Loucy (cell line): Measurements from ENCODE around the gene POLR3B.

Experiments used
- H2AFZ ChIP-seq: fragments of 200-600 bp; sonication (generic); 2 replicates; pipeline ENCODE4 v1.6.0; 2016; ENCODE audit warnings: antibody characterized with exemption, mild to moderate bottlenecking, low read length, moderate library complexity
- H3F3A ChIP-seq: fragments of 200-600 bp; 2 replicates; pipeline ENCODE4 v1.6.0; 2016; ENCODE audit warnings: antibody characterized with exemption, low read depth, mild to moderate bottlenecking
- H3K27me3 ChIP-seq: fragments of 200-600 bp; sonication (generic); 2 replicates; pipeline ENCODE4 v1.6.1; 2014; ENCODE audit warnings: low read length, mild to moderate bottlenecking; ENCODE audit not compliant: insufficient read depth, poor library complexity, severe bottlenecking
- H3K36me3 ChIP-seq: fragments of 200-600 bp; sonication (generic); 2 replicates; pipeline ENCODE4 v1.6.1; 2016; ENCODE audit warnings: low read length; ENCODE audit not compliant: insufficient read depth
- H3K4me1 ChIP-seq: fragments of 200-600 bp; sonication (generic); 2 replicates; pipeline ENCODE4 v1.5.1; 2014; ENCODE audit warnings: low read length, mild to moderate bottlenecking; ENCODE audit not compliant: insufficient read depth, poor library complexity, severe bottlenecking
- H3K4me2 ChIP-seq: fragments of 200-600 bp; sonication (generic); 2 replicates; pipeline ENCODE4 v1.6.0; 2014; ENCODE audit warnings: antibody characterized with exemption, low read length, low read depth, mild to moderate bottlenecking; ENCODE audit not compliant: poor library complexity, severe bottlenecking
- H3K4me3 ChIP-seq: fragments of 200-600 bp; sonication (generic); 2 replicates; pipeline ENCODE4 v1.5.1; 2014; ENCODE audit warnings: low read length, mild to moderate bottlenecking, mixed read lengths; ENCODE audit not compliant: poor library complexity, severe bottlenecking
- H3K79me2 ChIP-seq: fragments of 200-600 bp; sonication (generic); 2 replicates; pipeline ENCODE4 v1.6.1; 2014; ENCODE audit warnings: low read length; ENCODE audit not compliant: insufficient read depth
- H3K9ac ChIP-seq: fragments of 200-600 bp; sonication (generic); 2 replicates; pipeline ENCODE4 v1.6.0; 2014; ENCODE audit warnings: mild to moderate bottlenecking, low read depth, low read length, moderate library complexity; ENCODE audit not compliant: poor library complexity, severe bottlenecking
- H3K9me2 ChIP-seq: fragments of 200-600 bp; sonication (generic); replicated peaks from 2 replicates; pipeline ENCODE4 v1.6.1; 2016; ENCODE audit warnings: low read depth, low read length, mixed read lengths
- H3K9me3 ChIP-seq: fragments of 200-600 bp; sonication (generic); 2 replicates; pipeline ENCODE4 v1.6.1; 2014; ENCODE audit warnings: mild to moderate bottlenecking, antibody characterized with exemption, low read length, low read depth; ENCODE audit not compliant: insufficient read depth
- H4K20me1 ChIP-seq: fragments of 200-600 bp; sonication (generic); 2 replicates; pipeline ENCODE4 v1.6.0; 2014; ENCODE audit warnings: antibody characterized with exemption, low read length, mild to moderate bottlenecking; ENCODE audit not compliant: insufficient read depth, poor library complexity, severe bottlenecking
- EZH2phosphoT487 ChIP-seq: fragments of 200-600 bp; IDR thresholded peaks from 2 replicates; pipeline ENCODE4 v1.6.1; 2018; ENCODE audit warnings: antibody characterized with exemption, mild to moderate bottlenecking, moderate library complexity, borderline replicate concordance
- TF ChIP-seq, protein P1 (sequence below): fragments of 200-600 bp; sonication (generic); conservative IDR thresholded peaks from 2 replicates; pipeline ENCODE4 v1.5.1; 2014; ENCODE audit warnings: mild to moderate bottlenecking, antibody characterized with exemption, low read length

POLR3B gene

DNA sequence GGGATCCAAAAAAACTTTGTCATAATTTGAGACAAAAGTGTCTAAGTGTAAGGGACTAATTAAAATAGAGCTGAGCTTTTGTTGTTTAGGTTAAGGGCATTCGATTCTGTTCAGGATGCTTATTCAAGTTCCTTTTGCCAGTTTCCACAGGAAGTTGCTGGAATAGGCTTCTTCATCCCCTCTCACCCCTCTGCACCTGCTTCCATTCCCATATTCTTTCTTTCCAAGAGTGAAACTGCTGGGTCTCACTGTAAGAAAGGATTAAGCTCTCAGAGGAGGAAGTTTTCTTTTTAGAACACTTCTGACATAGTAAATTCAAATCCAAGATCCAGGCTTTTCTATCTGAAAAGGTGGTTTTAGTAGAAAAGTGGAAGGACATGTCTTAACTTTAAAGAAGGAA, 61.4 kb downstream of the POLR3B start:
- Histone ChIP-seq H3F3A (no peaks in the 10 kb centered on the region), H2AFZ (no peak overlapping the region), H3K79me2 (no peaks in the 10 kb centered on the region), H3K9me2 (no peaks in the 10 kb centered on the region), H3K4me1 (no peaks in the 10 kb centered on the region), H3K36me3 (peaks cover 34% of the 10 kb centered on the region), H4K20me1 (no peaks in the 10 kb centered on the region), H3K4me2 (no peak overlapping the region), H3K27me3 (no peaks in the 10 kb centered on the region), H3K4me3 (no peak overlapping the region), H3K9me3 (no peaks in the 10 kb centered on the region), H3K9ac (no peak overlapping the region)
- TF ChIP-seq EZH2phosphoT487, result no peak
- TF ChIP-seq, protein P1, sequence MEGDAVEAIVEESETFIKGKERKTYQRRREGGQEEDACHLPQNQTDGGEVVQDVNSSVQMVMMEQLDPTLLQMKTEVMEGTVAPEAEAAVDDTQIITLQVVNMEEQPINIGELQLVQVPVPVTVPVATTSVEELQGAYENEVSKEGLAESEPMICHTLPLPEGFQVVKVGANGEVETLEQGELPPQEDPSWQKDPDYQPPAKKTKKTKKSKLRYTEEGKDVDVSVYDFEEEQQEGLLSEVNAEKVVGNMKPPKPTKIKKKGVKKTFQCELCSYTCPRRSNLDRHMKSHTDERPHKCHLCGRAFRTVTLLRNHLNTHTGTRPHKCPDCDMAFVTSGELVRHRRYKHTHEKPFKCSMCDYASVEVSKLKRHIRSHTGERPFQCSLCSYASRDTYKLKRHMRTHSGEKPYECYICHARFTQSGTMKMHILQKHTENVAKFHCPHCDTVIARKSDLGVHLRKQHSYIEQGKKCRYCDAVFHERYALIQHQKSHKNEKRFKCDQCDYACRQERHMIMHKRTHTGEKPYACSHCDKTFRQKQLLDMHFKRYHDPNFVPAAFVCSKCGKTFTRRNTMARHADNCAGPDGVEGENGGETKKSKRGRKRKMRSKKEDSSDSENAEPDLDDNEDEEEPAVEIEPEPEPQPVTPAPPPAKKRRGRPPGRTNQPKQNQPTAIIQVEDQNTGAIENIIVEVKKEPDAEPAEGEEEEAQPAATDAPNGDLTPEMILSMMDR, result no peak

DNA sequence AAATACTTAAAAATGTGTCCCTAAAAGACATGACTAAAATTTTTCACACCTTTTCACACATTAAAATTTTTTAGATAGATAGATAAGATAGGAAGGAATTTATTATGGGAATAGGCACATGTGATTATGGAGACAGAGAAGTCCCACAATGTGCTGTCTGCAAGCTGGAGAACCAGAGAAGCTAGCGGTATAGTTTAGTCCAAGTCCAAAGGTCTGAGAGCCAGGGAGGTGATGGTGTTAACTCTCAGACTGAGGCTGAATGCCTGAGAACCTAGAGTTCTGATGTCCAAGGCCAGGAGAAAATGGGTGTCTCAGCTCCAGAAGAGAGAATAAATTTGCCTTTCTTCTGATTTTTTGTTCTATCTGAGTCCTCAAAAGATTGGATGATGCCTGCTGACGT, 65.7 kb downstream of the POLR3B start:
- H3K9me2 ChIP-seq, result no peaks in the 10 kb centered on the region
- H3K4me1 ChIP-seq, result no peaks in the 10 kb centered on the region
- H3K27me3 ChIP-seq, result no peaks in the 10 kb centered on the region
- H3K9ac ChIP-seq, result no peak overlapping the region
- peaks cover 24% of the 10 kb centered on the region for H3K36me3 ChIP-seq
- no peak overlapping the region for H2AFZ ChIP-seq
- H3K9me3 ChIP-seq, result no peaks in the 10 kb centered on the region
- no peaks in the 10 kb centered on the region for H3F3A ChIP-seq
- no peak for TF ChIP-seq EZH2phosphoT487
- TF ChIP-seq, protein P1, result no peak
- H4K20me1 ChIP-seq, result no peaks in the 10 kb centered on the region
- no peaks in the 10 kb centered on the region for H3K79me2 ChIP-seq
- no peak overlapping the region for H3K4me2 ChIP-seq
- H3K4me3 ChIP-seq, result no peak overlapping the region

DNA sequence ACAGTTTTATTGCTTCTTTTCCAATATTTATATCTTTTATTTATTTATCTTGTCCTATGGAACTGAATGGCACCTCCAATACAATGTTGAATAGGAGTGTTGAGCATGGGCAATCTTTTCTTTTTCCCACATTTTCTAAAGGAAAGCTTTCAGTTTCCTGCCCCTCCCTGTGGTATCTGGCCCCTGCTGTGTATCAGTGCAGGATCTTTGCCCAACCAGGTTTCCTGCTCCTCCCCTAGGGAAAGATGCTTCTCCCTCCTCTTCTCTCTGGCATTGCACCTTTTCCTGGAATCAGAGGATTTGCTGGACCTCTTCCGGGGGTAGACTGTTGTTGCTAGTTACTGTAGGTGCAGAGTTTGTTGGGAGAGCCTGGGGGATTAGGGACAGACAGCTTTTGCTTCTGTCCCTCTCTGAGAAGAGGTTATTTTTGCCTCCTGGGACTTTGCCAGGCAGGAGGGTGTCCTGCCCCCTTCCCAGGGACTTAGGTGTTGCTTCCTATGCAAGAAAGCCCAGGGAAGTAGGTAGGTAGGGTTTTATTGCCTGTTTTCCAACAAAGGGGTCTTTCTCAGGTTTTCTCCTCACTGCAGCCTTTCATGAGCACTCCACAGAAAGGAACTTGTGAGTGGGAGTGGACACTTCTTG, 67.6 kb downstream of the POLR3B start:
- Histone ChIP-seq H3K9me3 (no peaks in the 10 kb centered on the region), H3K9ac (no peak overlapping the region), H3K4me3 (no peak overlapping the region), H3K9me2 (no peaks in the 10 kb centered on the region), H3K4me2 (no peak overlapping the region), H3K4me1 (no peaks in the 10 kb centered on the region), H3F3A (no peaks in the 10 kb centered on the region), H3K36me3 (peaks cover 26% of the 10 kb centered on the region), H3K27me3 (no peaks in the 10 kb centered on the region), H3K79me2 (no peaks in the 10 kb centered on the region), H4K20me1 (no peaks in the 10 kb centered on the region), H2AFZ (no peak overlapping the region)
- no peak for TF ChIP-seq EZH2phosphoT487
- TF ChIP-seq, protein P1, result no peak
